HTR-8/SVneo (cell line): Measurements from ENCODE around the gene HOMER1.

Experiments
- DNase-seq: peaks from one replicate; pipeline ENCODE4 v3.0.0; 2011; ENCODE audit warnings: low spot score, mixed read lengths; ENCODE audit not compliant: insufficient read length
- FAIRE-seq: peaks from 2 replicates; lab custom pipeline; 2011; peaks lifted over from hg19 to GRCh38; lab: Jason Lieb, UNC

Gene HOMER1, protein sequence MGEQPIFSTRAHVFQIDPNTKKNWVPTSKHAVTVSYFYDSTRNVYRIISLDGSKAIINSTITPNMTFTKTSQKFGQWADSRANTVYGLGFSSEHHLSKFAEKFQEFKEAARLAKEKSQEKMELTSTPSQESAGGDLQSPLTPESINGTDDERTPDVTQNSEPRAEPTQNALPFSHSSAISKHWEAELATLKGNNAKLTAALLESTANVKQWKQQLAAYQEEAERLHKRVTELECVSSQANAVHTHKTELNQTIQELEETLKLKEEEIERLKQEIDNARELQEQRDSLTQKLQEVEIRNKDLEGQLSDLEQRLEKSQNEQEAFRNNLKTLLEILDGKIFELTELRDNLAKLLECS

DNA sequence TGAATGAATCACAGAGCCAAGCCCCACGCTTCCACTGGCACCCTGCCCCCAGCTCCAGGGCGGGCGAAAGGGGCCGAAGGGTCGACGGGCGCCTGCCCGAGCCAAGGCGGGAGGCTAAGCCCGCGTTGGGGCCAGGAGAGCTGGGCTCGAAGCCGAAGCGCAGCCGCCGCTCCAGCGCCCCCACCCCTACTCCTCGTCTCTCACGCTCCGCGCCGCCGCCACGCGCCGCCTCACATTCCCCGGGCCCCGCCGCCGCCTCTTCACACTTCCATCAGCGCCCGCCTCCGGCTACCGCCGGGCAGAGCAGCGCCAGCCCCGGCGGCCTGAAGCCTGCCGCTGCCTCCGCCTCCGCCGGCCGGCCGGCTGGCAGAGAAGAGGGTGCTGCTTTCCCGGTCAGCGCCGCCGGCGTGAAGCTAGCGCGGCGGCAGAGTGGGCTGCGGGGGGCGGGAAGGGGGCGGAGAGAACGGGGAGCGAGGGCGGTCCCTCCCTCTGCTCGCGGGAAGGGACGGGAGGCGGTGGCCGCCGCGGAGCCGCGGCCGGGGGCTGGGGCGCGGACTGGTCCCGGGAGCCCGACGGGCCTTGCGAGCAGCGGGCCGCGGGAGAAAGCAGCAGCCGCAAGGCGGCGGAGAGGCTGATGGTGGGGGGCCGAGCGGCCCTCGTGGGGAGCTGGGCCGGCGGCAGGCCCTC is at the start of gene HOMER1:
TSS of gene HOMER1 (minus strand) at position 431 of the 687 bp plus-strand sequence. CDS start 1,360 bp downstream, outside the sequence.
- FAIRE-seq (peak; percentile 48), DNase-seq (peak; percentile 70)

DNA sequence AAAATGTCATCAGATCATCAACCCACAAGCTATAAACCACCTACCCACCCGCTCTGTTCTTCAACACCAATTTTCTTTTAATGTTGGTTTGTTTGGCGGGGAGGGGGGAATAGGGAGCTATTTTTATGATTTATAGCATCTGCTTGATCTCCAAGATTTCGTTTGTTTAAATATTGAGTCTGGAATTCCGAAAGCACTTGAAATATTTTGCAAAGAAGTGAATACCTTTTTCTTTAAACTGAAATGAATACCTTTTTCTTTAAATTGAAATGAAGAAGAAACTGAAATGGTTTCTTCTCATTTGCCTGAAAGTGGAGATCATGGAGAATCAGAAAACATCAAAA is 49.3 kb upstream of the HOMER1 start:
- FAIRE-seq, result no peak

DNA sequence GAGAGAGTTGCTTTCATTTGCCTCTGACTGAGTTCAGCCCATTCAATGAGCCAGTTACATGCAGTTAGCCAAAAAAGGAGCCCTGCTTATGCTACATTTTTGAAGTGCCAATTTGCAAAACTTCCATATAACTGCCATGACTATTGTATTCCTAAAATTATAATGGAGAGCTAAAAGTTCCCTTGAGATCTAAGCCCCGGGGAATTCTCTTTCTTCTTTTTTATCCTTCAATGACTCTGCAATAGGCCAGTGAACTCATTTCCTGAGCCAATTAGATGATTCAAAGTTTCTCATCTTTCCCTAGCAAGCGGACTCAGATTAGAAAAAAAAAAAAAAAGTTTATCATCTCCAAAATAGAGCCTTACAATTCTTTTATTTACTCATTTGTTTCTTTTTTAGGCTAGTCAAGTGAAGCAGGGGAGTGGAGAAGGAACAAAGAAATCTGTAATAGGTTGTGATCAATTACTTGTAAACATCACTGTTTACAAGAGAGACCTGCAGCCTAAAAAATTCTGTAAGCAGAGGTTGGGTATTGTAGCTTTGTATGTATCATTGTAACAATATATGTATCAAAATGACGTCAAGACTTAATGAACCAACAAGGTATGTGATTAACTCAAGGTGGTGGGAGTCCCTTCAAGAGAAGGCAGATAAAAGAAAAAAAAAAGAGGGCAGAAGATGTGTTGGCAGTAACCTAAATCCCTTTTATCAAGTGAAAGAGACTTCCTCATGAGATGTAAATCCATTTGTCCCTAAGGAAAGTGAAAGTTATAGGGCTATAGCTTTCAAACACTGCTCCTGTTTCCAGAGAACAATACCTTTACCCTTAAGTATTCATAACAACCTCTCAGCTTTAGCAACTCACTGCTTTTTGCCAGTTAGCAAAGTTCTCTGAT is 48.7 kb upstream of the HOMER1 start:
- no peak for DNase-seq
- no peak for FAIRE-seq

More for the DNA sequence above, 49.3 kb upstream of the HOMER1 start:
- DNase-seq, result no peak

DNA sequence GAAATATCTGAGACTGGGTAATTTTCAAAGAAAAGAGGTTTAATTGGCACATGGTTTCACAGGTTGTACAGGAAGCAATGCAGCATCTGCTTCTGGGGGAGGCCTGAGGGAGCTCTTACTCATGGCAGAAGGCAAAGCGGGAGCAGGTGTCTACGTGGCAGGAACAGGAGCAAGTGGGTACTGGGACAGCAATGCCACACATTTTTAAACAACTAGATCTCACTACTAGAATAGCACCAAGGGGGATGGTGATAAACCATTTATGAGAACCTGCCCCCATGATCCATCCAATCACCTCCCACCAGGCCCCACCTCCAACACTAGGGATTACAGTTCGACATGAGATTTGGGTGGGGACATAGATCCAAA is 47.6 kb upstream of the HOMER1 start:
- DNase-seq (no peak), FAIRE-seq (no peak)

DNA sequence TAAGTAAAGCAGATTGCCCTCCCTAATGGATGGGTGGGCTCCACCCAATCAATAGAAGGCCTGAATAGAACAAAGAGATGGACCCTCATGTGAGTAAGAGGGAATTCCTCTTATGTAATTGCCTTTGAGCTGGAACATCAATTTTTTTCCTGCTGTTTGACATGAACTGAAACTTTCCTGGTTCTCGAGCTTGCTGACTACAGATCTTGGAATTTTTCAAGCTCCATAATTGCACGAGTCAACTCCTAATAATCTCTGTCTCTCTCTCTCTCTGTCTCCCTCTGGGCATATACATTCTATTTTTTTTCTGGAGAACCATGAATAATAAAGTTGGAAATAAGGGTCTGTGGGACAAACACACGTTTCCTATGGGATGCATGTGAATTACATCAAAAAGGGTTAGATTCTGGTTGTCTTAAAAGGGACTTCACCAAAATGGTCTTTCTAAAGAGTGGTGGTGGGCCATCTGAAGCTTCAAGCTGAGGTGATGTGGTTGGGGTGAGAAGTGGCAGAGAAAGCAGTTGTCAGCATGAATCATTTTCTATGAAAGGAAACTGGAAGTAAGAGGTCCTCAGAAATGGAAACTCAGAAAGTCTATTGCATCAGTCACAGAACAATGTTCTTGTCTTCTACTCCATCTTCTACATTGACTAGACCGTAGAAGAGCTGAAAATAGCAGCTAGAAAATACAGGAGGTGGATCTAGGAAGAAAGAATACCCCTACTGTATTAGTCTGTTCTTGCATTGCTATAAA is 47.0 kb upstream of the HOMER1 start:
- FAIRE-seq (no peak), DNase-seq (no peak)

DNA sequence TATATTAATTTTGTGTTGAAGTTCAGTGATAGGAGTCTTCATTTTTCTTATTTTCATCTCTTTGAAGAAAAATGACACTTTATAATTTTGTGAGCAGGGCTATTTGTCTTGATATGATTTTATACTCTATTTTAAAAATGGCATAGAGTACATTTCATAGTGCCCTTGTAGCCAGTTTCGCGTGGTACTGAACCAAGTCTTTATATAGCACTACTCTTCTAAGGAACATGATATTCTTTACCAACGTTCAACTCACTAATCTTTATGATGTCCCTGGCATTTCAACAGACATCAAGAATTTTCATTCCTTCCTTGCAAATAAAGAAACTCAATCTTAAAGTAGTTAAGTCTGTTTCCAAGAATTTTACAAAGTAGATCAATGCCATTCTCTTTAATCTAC is 41.5 kb upstream of the HOMER1 start:
- no peak for FAIRE-seq
- no peak for DNase-seq

DNA sequence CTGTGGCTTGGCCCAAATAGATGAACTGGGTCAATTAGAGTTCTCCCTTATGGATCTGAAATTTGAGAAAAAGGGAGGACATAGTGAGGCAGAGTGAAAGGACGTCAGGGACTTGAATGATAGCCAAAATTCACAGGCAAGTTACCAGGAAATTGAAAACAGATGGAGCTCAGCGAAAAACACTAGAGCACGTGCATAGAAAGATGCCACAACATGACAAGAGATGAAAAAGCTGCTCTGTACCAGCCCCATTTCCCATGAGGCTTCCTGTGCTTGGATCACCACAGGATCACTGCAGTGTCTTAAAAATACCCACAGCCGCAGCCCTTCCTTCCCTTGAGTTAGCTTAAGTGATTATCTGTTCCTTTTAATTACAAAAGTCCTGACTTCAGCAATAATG is 39.0 kb upstream of the HOMER1 start:
- FAIRE-seq (no peak), DNase-seq (no peak)

DNA sequence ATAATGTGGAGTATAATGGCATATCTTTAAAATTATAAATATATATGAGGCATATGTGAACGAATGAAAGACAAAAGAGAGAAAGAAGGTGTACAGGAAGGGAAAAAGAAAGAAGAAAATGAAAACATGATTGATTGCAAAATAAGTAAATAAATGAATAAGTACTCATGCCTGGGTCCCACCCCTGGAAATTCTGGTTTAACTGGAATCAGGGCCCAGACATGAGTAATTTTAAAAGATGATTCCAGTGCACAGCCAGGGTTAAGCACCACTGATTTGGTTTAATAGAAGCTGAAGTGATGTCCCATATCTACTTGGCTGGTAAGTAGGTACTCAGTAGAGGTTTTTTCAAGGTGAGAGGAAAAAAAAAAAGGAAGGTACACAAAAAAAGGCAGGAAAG is 34.0 kb upstream of the HOMER1 start:
- DNase-seq (no peak), FAIRE-seq (no peak)

DNA sequence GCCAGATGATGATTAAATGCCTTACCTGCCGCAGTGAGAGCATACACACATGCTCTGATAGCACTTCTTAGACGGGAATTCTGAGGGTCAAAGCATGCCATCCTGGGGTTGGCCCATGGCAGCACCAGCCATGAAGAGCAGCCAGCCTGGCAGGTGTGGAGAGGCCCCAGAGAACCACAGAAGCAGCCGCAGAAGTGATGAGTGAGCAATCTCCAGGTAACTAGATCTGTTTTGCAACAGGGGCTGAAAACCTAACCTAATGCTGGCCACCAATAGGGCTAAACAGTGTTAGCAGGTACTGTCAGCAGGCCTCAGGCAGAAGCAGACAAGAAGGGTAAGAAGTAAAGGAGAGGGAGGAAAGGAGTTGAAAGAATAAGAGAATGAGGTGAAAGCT is 33.5 kb upstream of the HOMER1 start:
- FAIRE-seq (no peak), DNase-seq (no peak)

DNA sequence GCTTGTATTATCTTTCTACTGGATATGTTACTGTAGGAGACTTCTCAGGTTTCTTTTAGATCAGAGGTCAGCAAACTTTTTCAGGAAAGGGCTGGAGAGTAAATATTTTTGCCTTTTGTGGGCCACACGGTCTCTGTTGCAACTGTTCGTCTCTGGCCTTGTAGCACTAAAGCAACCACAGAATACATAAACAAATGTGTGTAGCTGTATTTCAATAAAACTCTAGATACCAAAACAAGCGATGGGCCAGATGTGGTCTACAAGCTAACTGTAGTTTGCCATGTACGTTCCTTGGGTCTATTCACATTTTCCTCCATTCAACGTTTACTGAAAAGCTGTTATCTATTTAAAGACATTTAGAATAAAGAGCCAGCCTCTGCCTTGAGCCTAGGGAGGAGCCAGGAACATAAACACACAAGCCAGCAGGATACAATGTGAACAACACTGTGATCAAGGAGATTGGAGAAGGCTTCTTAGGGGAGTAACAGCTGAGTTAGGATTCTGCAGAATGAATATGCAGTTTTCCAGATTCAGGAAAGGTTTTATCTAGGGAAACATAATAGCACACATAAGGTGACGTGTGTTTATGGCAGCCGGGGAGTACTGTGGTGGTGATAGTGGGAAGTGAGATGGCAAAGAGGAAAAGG is 33.0 kb upstream of the HOMER1 start:
- FAIRE-seq (no peak), DNase-seq (no peak)

DNA sequence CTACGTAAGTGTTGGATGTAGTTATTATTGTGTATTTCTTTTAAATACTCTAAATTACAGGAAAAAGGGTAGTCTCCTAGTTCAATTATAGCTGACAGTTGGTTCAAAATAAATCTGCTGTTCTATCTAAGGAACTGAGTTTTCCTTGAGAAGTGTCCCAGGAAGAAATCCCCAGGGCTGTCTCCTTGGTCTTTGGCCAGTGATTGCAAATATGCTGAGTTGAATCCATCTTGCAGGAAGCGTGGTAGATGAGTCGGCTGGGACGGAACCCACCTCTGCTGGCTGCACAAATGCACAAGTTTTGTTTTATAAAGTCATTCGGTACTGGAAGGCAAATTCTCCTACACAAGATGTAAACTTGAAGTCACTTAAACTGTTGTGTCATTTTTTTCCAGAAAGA is 30.2 kb upstream of the HOMER1 start:
- FAIRE-seq (no peak), DNase-seq (no peak)

DNA sequence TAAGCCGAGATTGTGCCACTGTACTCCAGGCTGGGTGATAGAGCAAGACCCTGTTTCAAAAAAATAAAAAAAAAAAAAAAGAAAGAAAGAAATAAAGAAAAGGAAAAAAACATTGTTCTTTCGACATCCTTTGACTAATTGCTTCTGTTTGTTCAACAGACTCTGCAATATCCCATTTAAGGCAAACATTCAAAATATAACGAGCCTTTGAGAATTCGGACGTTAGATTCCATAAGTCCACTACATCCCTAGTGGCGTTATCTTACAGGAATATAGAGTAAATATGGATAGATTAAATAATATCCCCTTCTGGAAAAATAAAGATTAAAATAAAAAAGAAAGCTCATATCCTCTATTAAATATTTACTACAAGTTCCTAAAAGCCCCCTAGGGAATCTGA is 27.0 kb upstream of the HOMER1 start:
- FAIRE-seq, result no peak
- DNase-seq, result no peak

DNA sequence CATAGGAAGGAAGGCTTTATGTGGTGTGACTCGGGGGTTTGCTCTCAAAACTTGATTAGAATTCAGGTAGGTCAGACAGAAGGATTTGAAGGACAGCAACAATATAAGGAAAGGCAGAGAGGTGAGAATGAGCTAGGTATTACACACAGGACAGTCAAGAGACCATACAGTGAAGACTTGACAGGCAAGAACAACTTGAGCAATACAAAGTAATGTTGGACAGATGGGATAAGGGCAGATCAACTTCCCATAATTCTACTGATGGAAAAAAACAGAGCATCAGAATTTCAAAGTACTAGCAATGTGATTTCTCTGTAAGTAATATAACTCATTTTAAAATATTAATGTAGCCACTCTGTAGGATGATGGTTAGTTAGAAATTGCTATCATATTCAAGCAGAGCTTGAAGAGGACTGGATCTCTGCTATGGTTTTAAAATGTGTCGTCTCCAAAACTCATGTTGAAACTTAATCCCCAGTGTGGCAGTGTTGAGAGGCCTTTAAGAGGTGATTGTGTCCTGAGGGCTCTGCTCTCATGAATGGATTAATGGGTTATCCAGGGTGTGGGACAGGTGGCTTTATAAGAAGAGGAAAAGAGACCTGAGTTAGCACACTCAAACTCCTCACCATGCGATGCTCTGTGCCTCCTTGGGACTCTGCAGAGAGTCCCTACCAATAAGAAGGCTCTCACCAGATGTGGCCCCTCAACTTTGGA is 22.4 kb upstream of the HOMER1 start:
- FAIRE-seq (no peak), DNase-seq (no peak)

DNA sequence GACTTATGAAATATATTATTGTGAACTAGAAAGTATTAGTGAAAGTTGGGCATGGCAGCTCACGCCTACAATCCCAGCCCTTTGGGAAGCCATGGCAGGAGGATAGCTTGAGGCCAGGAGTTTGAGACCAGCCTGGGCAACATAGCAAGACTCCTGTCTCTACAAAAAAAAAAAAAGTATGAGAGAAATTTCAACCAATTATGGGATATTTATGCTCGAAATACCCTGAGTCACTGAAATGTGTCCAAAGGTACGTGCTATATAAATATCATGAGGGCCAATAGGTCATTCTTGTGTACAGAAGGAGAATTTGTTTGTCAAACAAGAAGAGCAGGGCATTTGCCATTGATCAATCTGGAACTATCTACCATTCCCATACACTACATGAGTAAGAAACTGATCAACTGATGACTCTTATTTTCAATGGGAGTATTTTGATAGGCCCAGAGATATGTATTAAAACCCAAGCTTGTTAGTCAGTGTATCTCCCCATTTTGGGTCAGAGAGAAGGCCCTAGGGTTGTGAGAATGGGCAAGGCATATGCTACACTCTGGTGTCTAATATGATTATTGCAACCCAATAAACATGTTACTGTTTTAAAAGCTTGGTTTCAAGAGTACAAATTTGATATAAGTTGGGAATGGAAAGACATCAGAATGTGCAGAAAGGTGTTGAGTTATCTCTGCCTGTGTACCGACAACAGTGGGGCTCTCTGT is 21.7 kb upstream of the HOMER1 start:
- no peak for DNase-seq
- no peak for FAIRE-seq

DNA sequence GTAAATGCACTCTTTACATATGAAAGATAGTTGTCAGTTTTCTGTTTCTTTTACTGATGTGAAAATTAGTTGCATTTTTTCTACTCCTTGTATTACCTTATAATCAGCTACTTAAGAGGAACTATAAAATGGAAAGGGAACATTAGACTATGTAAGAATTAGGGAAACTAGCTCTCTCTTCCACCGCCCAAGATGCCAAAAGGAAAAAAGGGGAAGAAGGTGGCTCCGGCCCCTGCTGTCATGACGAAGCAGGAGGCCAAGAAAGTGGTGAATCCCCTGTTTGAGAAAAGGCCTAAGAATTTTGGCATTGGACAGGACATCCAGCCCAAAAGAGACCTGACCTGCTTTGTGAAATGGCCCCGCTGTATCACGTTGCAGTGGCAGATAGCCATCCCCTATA is 15.2 kb upstream of the HOMER1 start:
- DNase-seq (no peak), FAIRE-seq (no peak)

DNA sequence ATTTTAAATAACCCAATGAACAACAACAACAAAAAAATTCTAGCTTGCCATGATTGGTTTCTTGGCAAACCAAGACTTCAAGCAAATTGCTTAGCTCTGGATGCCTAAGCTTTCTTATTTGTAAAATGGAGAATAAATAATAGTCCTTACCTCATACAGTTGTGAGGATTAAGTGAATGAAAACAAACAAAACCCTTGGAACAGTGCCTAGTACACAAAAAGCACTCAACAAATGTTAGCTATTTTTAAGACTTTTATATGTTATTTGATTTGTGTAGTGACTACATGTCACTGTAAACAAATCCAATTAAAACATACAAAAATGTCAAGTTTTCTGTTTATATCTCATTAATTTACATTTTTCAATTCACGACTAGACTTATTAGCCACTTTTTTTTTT is 13.5 kb upstream of the HOMER1 start:
- FAIRE-seq (no peak), DNase-seq (no peak)

DNA sequence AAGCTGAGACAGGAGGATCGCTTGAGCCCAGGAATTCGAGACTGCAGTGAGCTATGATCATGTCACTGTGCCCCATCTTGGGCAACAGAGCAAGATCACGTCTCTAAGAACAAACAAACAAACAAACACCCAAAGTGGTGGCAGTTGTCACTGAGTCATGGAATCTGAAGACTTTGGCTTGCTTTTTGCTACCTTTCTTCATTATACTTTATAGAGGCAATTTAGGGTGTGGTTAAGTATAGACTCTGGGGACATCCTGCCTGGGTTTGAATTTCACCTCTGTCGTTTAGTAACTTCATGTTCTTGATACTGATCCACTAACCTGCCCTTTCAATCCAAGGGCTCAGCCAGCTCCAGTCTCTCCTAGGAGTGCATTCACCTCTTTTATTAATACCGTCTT is 13.0 kb upstream of the HOMER1 start:
- no peak for FAIRE-seq
- DNase-seq, result no peak

DNA sequence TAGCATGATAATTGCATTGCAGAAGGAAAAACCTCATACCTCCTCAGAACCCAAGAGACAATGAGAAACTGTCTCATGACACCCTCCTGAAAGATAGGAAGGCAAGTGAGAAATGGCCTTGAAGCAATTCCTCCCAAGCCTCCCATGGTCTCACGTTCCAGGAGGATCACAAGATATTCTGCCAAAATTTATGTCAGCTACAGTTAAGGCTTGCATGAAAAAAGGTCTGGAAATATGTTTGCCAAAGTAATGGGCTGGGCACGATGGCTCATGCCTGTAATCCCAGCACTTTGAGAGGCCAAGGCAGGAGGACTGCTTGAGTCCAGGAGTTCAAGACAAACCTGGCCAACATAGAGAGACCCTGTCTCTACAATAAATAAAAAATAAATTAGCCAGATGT is 12.6 kb upstream of the HOMER1 start:
- DNase-seq (no peak), FAIRE-seq (no peak)

DNA sequence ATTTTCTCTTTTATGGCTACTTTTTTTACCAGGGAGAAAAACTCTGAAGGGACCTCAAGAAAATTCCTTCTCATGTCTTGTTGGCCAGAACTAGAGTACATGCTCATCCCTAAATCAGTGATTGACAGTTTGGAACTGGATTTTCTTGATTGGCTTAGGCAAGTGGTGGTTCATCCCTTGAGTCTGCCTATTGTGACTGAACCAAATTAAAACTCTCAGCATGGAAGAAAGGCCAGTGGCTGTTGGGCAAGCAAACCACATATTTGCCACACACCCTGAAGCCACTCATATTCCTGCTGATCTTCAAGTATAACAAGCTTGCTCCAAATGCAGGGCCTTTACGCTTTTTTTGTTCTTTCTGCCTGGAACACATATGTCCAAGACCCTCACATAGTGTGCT is 7.2 kb upstream of the HOMER1 start:
- DNase-seq (no peak), FAIRE-seq (no peak)
